GM12873 (cell line): ENCODE measurements around the gene C1orf74.

Source experiments
- TF ChIP-seq, protein P1 (sequence below): IDR thresholded peaks from 2 replicates; pipeline ENCODE4 v1.5.1; 2012; ENCODE audit warnings: low read depth, mild to moderate bottlenecking, moderate library complexity, low read length, control low read depth; ENCODE audit not compliant: insufficient read depth; ENCODE audit errors: missing control alignments

Gene C1orf74

DNA sequence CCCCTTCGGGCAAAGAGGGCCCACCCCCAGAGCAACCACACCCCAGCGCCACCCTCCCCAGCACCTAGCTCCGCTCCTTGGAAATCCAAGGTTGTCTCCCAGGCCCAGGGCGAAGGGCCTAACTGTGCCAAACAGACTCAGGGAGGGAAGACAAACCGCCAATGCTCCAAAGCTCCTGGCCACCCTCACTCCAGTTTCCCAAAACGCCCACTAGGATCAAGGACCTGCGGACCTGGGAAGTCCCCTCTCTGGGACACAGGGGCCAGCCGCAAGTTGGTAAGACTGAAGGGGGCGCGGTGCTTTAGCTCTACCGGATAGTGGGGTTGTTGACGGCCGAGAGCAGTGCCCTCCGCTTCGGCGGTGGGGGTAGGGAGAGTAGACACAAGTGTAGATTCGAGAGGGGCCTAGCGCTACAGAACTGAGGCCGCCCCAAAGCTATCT lies 21.0 kb upstream of the C1orf74 start:
- TF ChIP-seq, protein P1, sequence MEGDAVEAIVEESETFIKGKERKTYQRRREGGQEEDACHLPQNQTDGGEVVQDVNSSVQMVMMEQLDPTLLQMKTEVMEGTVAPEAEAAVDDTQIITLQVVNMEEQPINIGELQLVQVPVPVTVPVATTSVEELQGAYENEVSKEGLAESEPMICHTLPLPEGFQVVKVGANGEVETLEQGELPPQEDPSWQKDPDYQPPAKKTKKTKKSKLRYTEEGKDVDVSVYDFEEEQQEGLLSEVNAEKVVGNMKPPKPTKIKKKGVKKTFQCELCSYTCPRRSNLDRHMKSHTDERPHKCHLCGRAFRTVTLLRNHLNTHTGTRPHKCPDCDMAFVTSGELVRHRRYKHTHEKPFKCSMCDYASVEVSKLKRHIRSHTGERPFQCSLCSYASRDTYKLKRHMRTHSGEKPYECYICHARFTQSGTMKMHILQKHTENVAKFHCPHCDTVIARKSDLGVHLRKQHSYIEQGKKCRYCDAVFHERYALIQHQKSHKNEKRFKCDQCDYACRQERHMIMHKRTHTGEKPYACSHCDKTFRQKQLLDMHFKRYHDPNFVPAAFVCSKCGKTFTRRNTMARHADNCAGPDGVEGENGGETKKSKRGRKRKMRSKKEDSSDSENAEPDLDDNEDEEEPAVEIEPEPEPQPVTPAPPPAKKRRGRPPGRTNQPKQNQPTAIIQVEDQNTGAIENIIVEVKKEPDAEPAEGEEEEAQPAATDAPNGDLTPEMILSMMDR: no peak

DNA sequence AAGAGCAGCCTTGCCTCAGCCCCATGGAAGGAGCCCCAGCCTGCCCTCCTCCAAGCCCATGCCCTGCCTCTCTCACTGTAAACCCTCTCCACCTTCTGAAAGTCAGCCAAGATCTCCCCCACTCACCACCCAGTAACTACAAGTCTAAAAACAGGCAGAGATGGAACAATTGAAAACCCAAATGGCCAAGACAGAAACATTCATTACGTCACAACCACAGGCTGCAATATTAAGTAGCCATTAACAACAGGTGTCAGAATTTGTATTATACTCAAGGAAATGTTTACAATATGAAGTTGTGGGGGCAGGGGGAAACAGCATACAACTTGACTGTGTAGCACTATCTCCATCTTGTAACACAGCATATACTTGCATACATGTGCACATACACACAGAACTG lies 19.2 kb upstream of the C1orf74 start:
- TF ChIP-seq, protein P1: no peak

DNA sequence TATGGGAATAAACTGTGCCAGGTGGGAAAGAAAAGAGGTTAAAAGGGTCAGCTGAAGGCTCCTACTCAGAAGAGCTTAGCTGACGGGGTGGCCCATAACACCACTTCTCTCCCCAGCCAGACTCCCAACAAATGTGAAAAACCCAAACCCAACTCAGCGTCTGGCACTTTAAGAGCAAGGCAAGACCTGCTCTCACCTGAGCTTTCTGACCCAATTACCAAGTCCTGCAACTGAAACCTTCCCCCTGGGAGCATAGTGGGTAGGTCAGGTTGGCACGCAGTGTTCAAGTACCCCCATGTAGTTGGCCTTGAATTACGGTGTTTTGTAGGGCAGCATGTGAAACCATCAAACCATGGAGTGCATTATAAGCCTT lies 18.4 kb upstream of the C1orf74 start:
- TF ChIP-seq, protein P1: no peak

DNA sequence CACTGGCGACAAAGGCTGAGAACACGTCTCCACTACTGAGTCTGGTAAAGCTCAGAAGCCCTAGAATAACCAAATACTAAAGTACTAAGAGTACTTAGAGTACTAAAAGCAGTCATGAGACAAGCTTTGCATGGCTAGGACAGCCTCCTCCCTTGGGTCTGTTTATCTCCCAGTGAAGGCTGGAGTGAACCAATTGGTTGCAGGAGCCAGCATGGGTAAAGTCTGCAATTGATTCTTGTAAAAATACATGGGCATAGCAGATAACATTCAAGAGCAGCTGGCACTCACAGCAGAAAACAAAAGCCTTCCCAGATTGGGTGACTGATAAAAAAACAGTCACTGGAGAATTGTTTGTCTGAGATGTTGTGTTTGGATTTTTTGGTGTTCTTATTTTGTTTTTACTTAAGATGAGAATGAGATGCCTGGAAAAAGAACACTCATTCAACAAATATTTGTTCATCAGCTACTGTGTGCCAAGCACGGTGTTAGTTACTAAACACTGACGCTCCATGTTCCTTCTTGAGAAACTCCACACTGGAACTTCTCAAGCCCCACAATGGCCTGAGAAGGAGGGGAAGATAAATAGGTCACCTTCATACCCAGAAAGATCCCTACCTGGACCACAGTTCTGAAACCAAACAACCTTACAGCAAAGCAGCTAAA lies 17.9 kb upstream of the C1orf74 start:
- TF ChIP-seq, protein P1: no peak

DNA sequence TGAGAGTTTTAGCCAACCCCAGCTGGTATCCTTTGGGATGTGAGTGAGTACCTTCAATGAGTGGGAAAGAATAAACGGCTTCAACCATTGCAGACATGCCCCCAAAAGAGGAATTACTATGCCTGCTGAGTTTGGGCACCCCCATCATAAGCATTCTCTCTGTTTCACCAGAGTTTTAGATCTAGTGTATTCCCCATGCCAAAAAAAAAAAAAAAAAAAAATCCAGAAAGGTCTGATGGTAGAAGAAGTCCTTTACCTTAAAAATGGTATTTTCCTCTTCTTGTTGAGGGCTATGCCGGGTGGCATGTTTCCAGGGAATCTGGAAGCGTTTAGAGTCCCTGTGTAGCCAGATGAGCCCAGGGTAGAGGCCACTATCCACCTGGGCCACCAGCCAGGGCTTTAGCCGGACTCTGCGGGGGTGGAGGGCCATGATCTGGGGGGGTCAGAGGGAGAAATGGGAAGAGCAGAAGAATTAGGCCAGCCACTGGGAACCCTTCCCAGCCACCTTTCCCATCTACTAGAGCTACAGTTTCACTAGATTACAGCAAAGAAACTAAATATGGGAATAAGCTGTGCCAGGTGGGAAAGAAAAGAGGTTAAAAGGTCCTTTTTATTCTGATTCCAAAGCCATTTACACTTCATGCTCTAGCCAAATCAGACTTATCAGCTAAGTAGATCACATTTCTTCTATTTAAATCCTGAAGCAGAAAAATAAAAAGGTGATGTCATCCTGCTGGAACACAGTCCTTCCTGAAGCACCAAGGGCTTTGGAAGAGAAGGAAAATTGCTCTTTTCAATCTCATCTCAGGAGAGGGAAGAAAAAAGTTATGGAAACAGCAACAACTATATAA lies 16.9 kb upstream of the C1orf74 start:
- TF ChIP-seq, protein P1: no peak

DNA sequence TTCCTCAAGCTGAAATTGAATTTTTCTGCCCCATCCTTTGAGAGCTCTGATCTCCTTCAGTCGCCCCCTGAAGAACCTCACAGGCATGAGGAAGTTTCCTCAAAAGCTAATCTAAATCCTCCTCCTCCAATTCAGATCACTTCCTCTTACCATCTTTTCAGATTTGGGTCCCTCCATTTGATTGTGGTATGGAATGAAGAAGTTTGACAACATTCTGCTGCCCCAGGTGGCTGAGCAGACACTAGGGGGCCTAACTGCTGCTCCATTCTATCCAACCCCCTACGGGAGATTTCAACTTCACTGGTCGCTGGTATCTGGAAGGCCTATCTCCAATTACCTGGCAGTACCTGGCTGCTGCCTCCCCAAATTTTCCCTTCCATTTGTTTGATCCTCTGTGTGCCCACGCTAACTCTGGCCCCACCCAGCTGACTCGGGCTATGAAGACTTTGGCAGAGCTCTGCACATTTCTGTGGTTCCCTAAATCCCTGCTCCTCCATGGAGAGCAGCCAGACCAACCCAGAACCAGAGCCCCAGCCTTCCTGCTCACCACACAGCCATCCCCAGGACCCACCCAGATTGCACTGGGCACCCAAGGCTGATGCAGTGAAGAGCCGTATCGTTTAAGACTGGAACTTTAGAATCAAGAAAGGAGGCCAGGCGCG lies 13.8 kb upstream of the C1orf74 start:
- TF ChIP-seq, protein P1: peak; percentile 25

DNA sequence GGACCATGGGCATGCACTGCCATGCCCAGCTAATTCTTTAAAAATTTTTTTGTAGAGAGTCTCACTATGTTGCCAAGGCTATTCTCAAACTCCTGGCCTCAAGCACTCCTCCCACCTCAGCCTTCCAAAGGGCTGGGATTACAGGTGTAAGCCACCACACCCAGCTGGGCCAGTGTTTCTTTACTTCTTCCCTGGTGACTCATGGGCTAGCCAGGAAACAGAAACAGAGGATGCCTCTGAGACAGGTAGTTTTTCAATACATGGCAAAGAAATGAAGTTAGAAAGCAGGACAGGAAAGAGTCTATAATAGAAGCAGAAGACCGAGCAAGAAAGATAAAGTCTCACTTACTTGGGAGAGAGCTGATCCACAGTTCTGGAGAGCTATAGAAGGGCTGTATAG lies 7.6 kb upstream of the C1orf74 start:
- TF ChIP-seq, protein P1: no peak
